HCT116 (cell line): ENCODE data around the gene PRR9. TPM values are rescaled to one million over a fixed set of nuclear protein-coding genes. Genes with fewer than 3 reads are reported as not detected.

ENCODE experiments used
- ATAC-seq: fragments of 200-7000 bp; cut with Tn5 transposase; 2 replicates; pipeline ENCODE4 v1.9.1; 2020; ENCODE audit warnings: mild to moderate bottlenecking, moderate library complexity
- BruUV-seq: library from RNA; stranded (reverse); fragments of 400-500 nt; replicated peaks from 2 replicates; lab custom pipeline; 2021; lab: Mats Ljungman, UMichigan
- CTCF ChIA-PET: fragments of 300-600 bp; sonication (Branson Sonifier 250); formaldehyde crosslinking; loops from one replicate; lab custom pipeline; 2021; ENCODE audit warnings: antibody characterized with exemption; lab: Charles Lee
- POLR2A ChIA-PET: fragments of 300-600, 350-600 bp; sonication (Branson Sonifier 250); formaldehyde crosslinking; loops from one replicate; lab custom pipeline; 2021; ENCODE audit warnings: antibody characterized with exemption; lab: Charles Lee
- RAD21 ChIA-PET, 2 experiments: fragments of 300-600 bp; sonication (Branson Sonifier 250); formaldehyde crosslinking; loops; one replicate each; lab custom pipeline; 2023; ENCODE audit warnings: low total read pairs in 2 of 2; ENCODE audit not compliant: uncharacterized antibody in 2 of 2, unreplicated experiment in 2 of 2, low non-redundant PET in 1 of 2; lab: Charles Lee
- DNase-seq: peaks from one replicate; pipeline ENCODE4 v3.0.0-alpha.2; 2010; ENCODE audit warnings: low read depth, low spot score
- H2AFZ ChIP-seq: fragments of 200-600 bp; shearing (Covaris generic), sonication (generic); 2 replicates; pipeline ENCODE4 v1.6.1; 2017; ENCODE audit warnings: low read depth, mixed run types, mixed read lengths, antibody characterized with exemption, low read length; ENCODE audit not compliant: poor library complexity, severe bottlenecking
- H3K27ac ChIP-seq: 2 replicates; pipeline ENCODE4 v1.5.1; 2012; ENCODE audit warnings: low read depth, low read length
- H3K27me3 ChIP-seq: fragments of 200-600 bp; sonication (generic); 2 replicates; pipeline ENCODE4 v1.6.1; 2016; ENCODE audit warnings: mixed run types, low read length, mixed read lengths; ENCODE audit not compliant: insufficient read depth
- H3K36me3 ChIP-seq, 2 experiments: fragments of 200-500 bp in 1 of 2; fragments of 200-600 bp in 1 of 2; sonication (Bioruptor generic) in 1 of 2; sonication (generic) in 1 of 2; 2 replicates each; pipeline versions ENCODE4 v1.5.1 to v1.6.1; 2014 to 2016; ENCODE audit warnings: low read length in 2 of 2, inconsistent platforms in 1 of 2, mixed read lengths in 1 of 2, mixed run types in 1 of 2; ENCODE audit not compliant: insufficient read depth in 2 of 2, control insufficient read depth in 1 of 2
- H3K4me1 ChIP-seq, 2 experiments: fragments of 200-600 bp in 1 of 2; sonication (generic) in 1 of 2; 2 replicates each; pipeline versions ENCODE4 v1.5.1 to v1.6.1; 2012 to 2017; ENCODE audit warnings: low read length in 2 of 2, inconsistent platforms in 1 of 2, mild to moderate bottlenecking in 1 of 2, mixed read lengths in 1 of 2, mixed run types in 1 of 2, moderate library complexity in 1 of 2; ENCODE audit not compliant: insufficient read depth in 2 of 2, control insufficient read depth in 1 of 2
- H3K4me2 ChIP-seq: fragments of 200-600 bp; sonication (generic); 2 replicates; pipeline ENCODE4 v1.6.1; 2017; ENCODE audit warnings: mixed run types, low read length, mixed read lengths
- H3K4me3 ChIP-seq, 2 experiments: fragments of 200-600 bp in 1 of 2; sonication (generic) in 1 of 2; replicated peaks in 1 of 2; 2 replicates each; pipeline ENCODE4 v1.5.1; 2011 to 2016; ENCODE audit warnings: low read length in 2 of 2, control low read depth in 1 of 2, low read depth in 1 of 2, mild to moderate bottlenecking in 1 of 2, mixed read lengths in 1 of 2, mixed run types in 1 of 2
- H3K79me2 ChIP-seq: fragments of 200-600 bp; sonication (generic); 2 replicates; pipeline ENCODE4 v1.6.1; 2017; ENCODE audit warnings: mild to moderate bottlenecking, mixed run types, low read length, moderate library complexity, mixed read lengths; ENCODE audit not compliant: insufficient read depth
- H3K9ac ChIP-seq: fragments of 200-600 bp; sonication (generic); 2 replicates; pipeline ENCODE4 v1.6.1; 2016; ENCODE audit warnings: low read length, mixed read lengths
- H3K9me2 ChIP-seq: fragments of 200-600 bp; sonication (generic), shearing (Covaris generic); 2 replicates; pipeline ENCODE4 v1.6.1; 2017; ENCODE audit warnings: mixed run types, mild to moderate bottlenecking, moderate library complexity; ENCODE audit not compliant: insufficient read depth
- H3K9me3 ChIP-seq, 2 experiments: fragments of 200-500 bp in 1 of 2; fragments of 200-600 bp in 1 of 2; sonication (Bioruptor generic) in 1 of 2; sonication (generic) in 1 of 2; 2 replicates each; pipeline ENCODE4 v1.6.1; 2014 to 2017; ENCODE audit warnings: low read length in 2 of 2, mixed read lengths in 2 of 2, inconsistent platforms in 1 of 2, low read depth in 1 of 2, mild to moderate bottlenecking in 1 of 2, mixed run types in 1 of 2, moderate library complexity in 1 of 2; ENCODE audit not compliant: control insufficient read depth in 1 of 2, insufficient read depth in 1 of 2
- H4K20me1 ChIP-seq: fragments of 200-600 bp; sonication (generic), shearing (Covaris generic); 2 replicates; pipeline ENCODE4 v1.6.1; 2017; ENCODE audit warnings: mixed run types, mild to moderate bottlenecking, moderate library complexity; ENCODE audit not compliant: insufficient read depth
- TCF7L2 ChIP-seq: IDR thresholded peaks from 2 replicates; pipeline ENCODE4 v1.7.0; 2011; ENCODE audit warnings: borderline replicate concordance, inconsistent platforms; ENCODE audit not compliant: insufficient read depth, insufficient read length; ENCODE audit errors: extremely low read depth
- intact Hi-C: fragments of 100-400 bp; cut with micrococcal nuclease; formaldehyde crosslinking; loops from 2 replicates; pipeline ENCODE4 v1.10.0; 2022
- total RNA-seq: library from RNA; stranded (reverse); gene quantifications from one replicate; pipeline ENCODE4 v1.2.1, GENCODE V29; 2021; ENCODE audit not compliant: unreplicated experiment
- TF ChIP-seq, protein P1 (sequence below), 3 experiments: fragments of 200-600 bp in 1 of 3; sonication (generic) in 1 of 3; IDR thresholded peaks in 2 of 3; conservative IDR thresholded peaks in 1 of 3; 2 replicates each; pipeline ENCODE4 v1.5.1; 2012 to 2017; ENCODE audit warnings: low read depth in 2 of 3, low read length in 2 of 3, antibody characterized with exemption in 1 of 3, borderline replicate concordance in 1 of 3, control low read depth in 1 of 3, mild to moderate bottlenecking in 1 of 3, mixed read lengths in 1 of 3, mixed run types in 1 of 3, moderate library complexity in 1 of 3; ENCODE audit not compliant: insufficient read depth in 1 of 3

PRR9 gene
- total RNA-seq, 1 experiment from 2014 or later = not detected

DNA sequence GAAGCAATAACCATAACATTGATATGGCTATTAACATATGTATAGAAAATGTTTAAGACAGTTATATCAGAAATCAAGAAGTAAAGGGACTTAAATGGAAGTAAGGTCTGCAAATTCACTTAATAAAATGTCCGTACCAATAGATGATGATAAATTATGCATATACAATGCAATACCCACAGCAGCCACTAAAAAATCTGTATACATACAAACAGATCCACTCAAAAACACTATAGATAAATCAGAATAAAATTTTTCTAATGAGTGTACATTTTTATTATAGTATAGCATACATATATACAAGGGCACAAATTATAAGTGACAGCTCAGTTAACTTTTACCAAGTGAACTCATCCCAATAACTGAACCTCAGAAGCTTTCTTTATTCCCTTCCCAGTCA, 48.1 kb downstream of the PRR9 start:
- Histone ChIP-seq H4K20me1 (no peaks in the 10 kb centered on the region), H3K4me3 (no peak overlapping the region), H3K79me2 (no peaks in the 10 kb centered on the region), H3K4me1 (no peaks in the 10 kb centered on the region), H3K9me3 (no peaks in the 10 kb centered on the region), H3K9ac (no peak overlapping the region), H3K4me2 (no peak overlapping the region), H3K27ac (no peak overlapping the region), H3K27me3 (peaks cover 39% of the 10 kb centered on the region), H3K9me2 (no peaks in the 10 kb centered on the region), H2AFZ (no peak overlapping the region), H3K36me3 (no peaks in the 10 kb centered on the region)
- intact Hi-C loops = no loop called here
- ChIA-PET RAD21 (no interaction called here), POLR2A (no interaction called here), CTCF (no interaction called here)
- TF ChIP-seq, protein P1, sequence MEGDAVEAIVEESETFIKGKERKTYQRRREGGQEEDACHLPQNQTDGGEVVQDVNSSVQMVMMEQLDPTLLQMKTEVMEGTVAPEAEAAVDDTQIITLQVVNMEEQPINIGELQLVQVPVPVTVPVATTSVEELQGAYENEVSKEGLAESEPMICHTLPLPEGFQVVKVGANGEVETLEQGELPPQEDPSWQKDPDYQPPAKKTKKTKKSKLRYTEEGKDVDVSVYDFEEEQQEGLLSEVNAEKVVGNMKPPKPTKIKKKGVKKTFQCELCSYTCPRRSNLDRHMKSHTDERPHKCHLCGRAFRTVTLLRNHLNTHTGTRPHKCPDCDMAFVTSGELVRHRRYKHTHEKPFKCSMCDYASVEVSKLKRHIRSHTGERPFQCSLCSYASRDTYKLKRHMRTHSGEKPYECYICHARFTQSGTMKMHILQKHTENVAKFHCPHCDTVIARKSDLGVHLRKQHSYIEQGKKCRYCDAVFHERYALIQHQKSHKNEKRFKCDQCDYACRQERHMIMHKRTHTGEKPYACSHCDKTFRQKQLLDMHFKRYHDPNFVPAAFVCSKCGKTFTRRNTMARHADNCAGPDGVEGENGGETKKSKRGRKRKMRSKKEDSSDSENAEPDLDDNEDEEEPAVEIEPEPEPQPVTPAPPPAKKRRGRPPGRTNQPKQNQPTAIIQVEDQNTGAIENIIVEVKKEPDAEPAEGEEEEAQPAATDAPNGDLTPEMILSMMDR (IDR thresholded peaks at IDR 0.05 in 2 of 3, conservative IDR thresholded peaks at IDR 0.05 in 1 of 3; ENCODE audit: borderline replicate concordance in 1 of 3, insufficient read depth in 1 of 3, low read depth in 2 of 3, low read length in 2 of 3) = peak in 1 of 3 experiments; percentile 32; a peak in 1 of 6 replicates
- TF ChIP-seq TCF7L2 = no peak
- no peak for DNase-seq
- BruUV-seq = no TSS peak
- no peak for ATAC-seq

Other genes starting within 250 kb of the PRR9 start
- not detected for gene SPRR4, start 246.9 kb upstream of the PRR9 start, total RNA-seq
- not detected for gene SPRR1A, start 233.5 kb upstream of the PRR9 start, total RNA-seq
- not detected for gene SPRR3, start 215.8 kb upstream of the PRR9 start, total RNA-seq
- gene SPRR1B, start 186.4 kb upstream of the PRR9 start, total RNA-seq = 0.66 TPM
- 6.9 TPM for gene SPRR2D, start 176.5 kb upstream of the PRR9 start, total RNA-seq
- not detected for gene SPRR2A, start 160.1 kb upstream of the PRR9 start, total RNA-seq
- gene SPRR2B, start 146.0 kb upstream of the PRR9 start, total RNA-seq = not detected
- not detected for gene SPRR2E, start 123.1 kb upstream of the PRR9 start, total RNA-seq
- gene SPRR2F, start 104.1 kb upstream of the PRR9 start, total RNA-seq = not detected
- not detected for gene SPRR2G, start 66.7 kb upstream of the PRR9 start, total RNA-seq
- not detected for gene LELP1, start 14.2 kb upstream of the PRR9 start, total RNA-seq
- gene LORICRIN, start 42.1 kb downstream of the PRR9 start, total RNA-seq = not detected
- gene PGLYRP3, start 95.4 kb downstream of the PRR9 start, total RNA-seq = not detected
- gene PGLYRP4, start 131.3 kb downstream of the PRR9 start, total RNA-seq = not detected
- 0.59 TPM for gene S100A9, start 140.3 kb downstream of the PRR9 start, total RNA-seq
- gene S100A12, start 158.0 kb downstream of the PRR9 start, total RNA-seq = not detected
- 1.4 TPM for gene S100A8, start 173.5 kb downstream of the PRR9 start, total RNA-seq
- gene S100A7A, start 198.9 kb downstream of the PRR9 start, total RNA-seq = not detected
- gene S100A7, start 243.1 kb downstream of the PRR9 start, total RNA-seq = not detected